SK-N-SH treated with all-trans-retinoic acid at 6 μM for 48 hours (cell line): Measurements from ENCODE around the gene TXNDC11.

Experiments used
- ATAC-seq: fragments of 200-7000 bp; cut with Tn5 transposase; 3 replicates; pipeline ENCODE4 v1.9.1; 2020; ENCODE audit warnings: mild to moderate bottlenecking, moderate library complexity
- ARNTL ChIP-seq: fragments of 450-650 bp; formaldehyde crosslinking; IDR thresholded peaks from 2 replicates; pipeline ENCODE4 v1.5.0; 2020; ENCODE audit warnings: low read depth, mild to moderate bottlenecking, moderate library complexity, borderline replicate concordance
- CREB5 ChIP-seq: fragments of 250-450 bp; sonication (Bioruptor Pico); IDR thresholded peaks from 2 replicates; pipeline ENCODE4 v1.5.1; 2020; ENCODE audit warnings: low read depth, mild to moderate bottlenecking, moderate library complexity
- CSDC2 ChIP-seq: fragments of 250-450 bp; sonication (Bioruptor Pico); IDR thresholded peaks from 2 replicates; pipeline ENCODE4 v1.5.0; 2020; ENCODE audit warnings: mild to moderate bottlenecking, moderate library complexity
- CSRNP3 ChIP-seq: fragments of 250-450 bp; sonication (Bioruptor Pico); IDR thresholded peaks from 2 replicates; pipeline ENCODE4 v1.5.1; 2021; ENCODE audit warnings: mild to moderate bottlenecking, moderate library complexity
- ESRRG ChIP-seq: fragments of 250-450 bp; sonication (Bioruptor Pico); IDR thresholded peaks from 2 replicates; pipeline ENCODE4 v1.6.1; 2021; ENCODE audit warnings: mild to moderate bottlenecking
- GLIS3 ChIP-seq: fragments of 250-450 bp; sonication (Bioruptor Pico); IDR thresholded peaks from 2 replicates; pipeline ENCODE4 v1.5.0; 2020; ENCODE audit warnings: mild to moderate bottlenecking, moderate library complexity
- OSR1 ChIP-seq: fragments of 250-450 bp; sonication (Bioruptor Pico); IDR thresholded peaks from 2 replicates; pipeline ENCODE4 v1.8.0; 2022; ENCODE audit warnings: moderate library complexity, mild to moderate bottlenecking, inconsistent platforms
- PATZ1 ChIP-seq: fragments of 250-450 bp; sonication (Bioruptor Pico); IDR thresholded peaks from 2 replicates; pipeline ENCODE4 v1.8.0; 2020; ENCODE audit warnings: mild to moderate bottlenecking, moderate library complexity, borderline replicate concordance
- POU6F1 ChIP-seq: fragments of 250-450 bp; sonication (Bioruptor Pico); IDR thresholded peaks from 2 replicates; pipeline ENCODE4 v1.8.0; 2021; ENCODE audit warnings: low read depth, mild to moderate bottlenecking, moderate library complexity, borderline replicate concordance
- PPARA ChIP-seq: fragments of 250-450 bp; sonication (Bioruptor Pico); IDR thresholded peaks from 2 replicates; pipeline ENCODE4 v1.5.0; 2020; ENCODE audit warnings: mild to moderate bottlenecking, borderline replicate concordance
- RARB ChIP-seq: fragments of 250-450 bp; sonication (Bioruptor Pico); IDR thresholded peaks from 2 replicates; pipeline ENCODE4 v1.8.0; 2021; ENCODE audit warnings: mild to moderate bottlenecking, moderate library complexity
- SNAI2 ChIP-seq: fragments of 250-450 bp; sonication (Bioruptor Pico); IDR thresholded peaks from 2 replicates; pipeline ENCODE4 v1.5.0; 2020; ENCODE audit warnings: mild to moderate bottlenecking, moderate library complexity
- TCF4 ChIP-seq: fragments of 250-450 bp; sonication (Bioruptor Pico); IDR thresholded peaks from 2 replicates; pipeline ENCODE4 v1.8.0; 2021; ENCODE audit warnings: mild to moderate bottlenecking, moderate library complexity, borderline replicate concordance
- TOX ChIP-seq: fragments of 250-450 bp; sonication (Bioruptor Pico); IDR thresholded peaks from 2 replicates; pipeline ENCODE4 v1.8.0; 2021; ENCODE audit warnings: mild to moderate bottlenecking, moderate library complexity, borderline replicate concordance
- TSHZ2 ChIP-seq: fragments of 250-450 bp; sonication (Bioruptor Pico); IDR thresholded peaks from 2 replicates; pipeline ENCODE4 v1.5.0; 2020; ENCODE audit warnings: mild to moderate bottlenecking, moderate library complexity
- ZC3H10 ChIP-seq: fragments of 250-450 bp; sonication (Bioruptor Pico); IDR thresholded peaks from 2 replicates; pipeline ENCODE4 v1.5.1; 2021; ENCODE audit warnings: mild to moderate bottlenecking, moderate library complexity
- ZNF565 ChIP-seq: fragments of 450-650 bp; formaldehyde crosslinking; conservative IDR thresholded peaks from 2 replicates; pipeline ENCODE4 v1.5.0; 2020; ENCODE audit warnings: low read depth, mild to moderate bottlenecking, moderate library complexity
- ZNF70 ChIP-seq: fragments of 450-650 bp; formaldehyde crosslinking; IDR thresholded peaks from 2 replicates; pipeline ENCODE4 v1.5.0; 2020; ENCODE audit warnings: mild to moderate bottlenecking, moderate library complexity
- ZNF8 ChIP-seq: fragments of 450-650 bp; formaldehyde crosslinking; IDR thresholded peaks from 2 replicates; pipeline ENCODE4 v1.5.0; 2020; ENCODE audit warnings: mild to moderate bottlenecking, moderate library complexity

The TXNDC11 gene

GRCh38 chr16:11719171-11719570 is 23.5 kb downstream of the TXNDC11 start (continued):
- no peak for TF ChIP-seq ZNF70 (CRISPR knock-in tag)

- no peak for TF ChIP-seq ZNF565 (CRISPR knock-in tag)
- no peak for TF ChIP-seq GLIS3 (CRISPR knock-in tag)
- no peak for TF ChIP-seq PPARA (CRISPR knock-in tag)
- no peak for TF ChIP-seq ZC3H10 (CRISPR knock-in tag)
- no peak for TF ChIP-seq OSR1 (CRISPR knock-in tag)
- TF ChIP-seq TSHZ2: no peak
- TF ChIP-seq PATZ1 (CRISPR knock-in tag): no peak
- no peak for TF ChIP-seq TOX (CRISPR knock-in tag)
- TF ChIP-seq SNAI2 (CRISPR knock-in tag): no peak
- no peak for TF ChIP-seq CSDC2 (CRISPR knock-in tag)
- TF ChIP-seq POU6F1 (CRISPR knock-in tag): no peak
- no peak for TF ChIP-seq CREB5
- TF ChIP-seq RARB (CRISPR knock-in tag): no peak
- no peak for ATAC-seq
Measured at GRCh38 chr16:11717811-11718210, 24.8 kb downstream of the TXNDC11 start.

- ATAC-seq: no peak
- TF ChIP-seq PPARA (CRISPR knock-in tag) (no peak), RARB (CRISPR knock-in tag) (no peak), CSDC2 (CRISPR knock-in tag) (no peak), ZNF8 (CRISPR knock-in tag) (no peak), SNAI2 (CRISPR knock-in tag) (no peak), ZNF70 (CRISPR knock-in tag) (no peak), ARNTL (CRISPR knock-in tag) (no peak), ZC3H10 (CRISPR knock-in tag) (no peak), ESRRG (no peak), TCF4 (CRISPR knock-in tag) (no peak), CSRNP3 (no peak), POU6F1 (CRISPR knock-in tag) (no peak)
- TF ChIP-seq, all 23 proteins: peak for 0
Measured at GRCh38 chr16:11716336-11716735, 26.3 kb downstream of the TXNDC11 start.
